ENCODE measurements around the gene CHCHD3.

CHCHD3 gene

DNA sequence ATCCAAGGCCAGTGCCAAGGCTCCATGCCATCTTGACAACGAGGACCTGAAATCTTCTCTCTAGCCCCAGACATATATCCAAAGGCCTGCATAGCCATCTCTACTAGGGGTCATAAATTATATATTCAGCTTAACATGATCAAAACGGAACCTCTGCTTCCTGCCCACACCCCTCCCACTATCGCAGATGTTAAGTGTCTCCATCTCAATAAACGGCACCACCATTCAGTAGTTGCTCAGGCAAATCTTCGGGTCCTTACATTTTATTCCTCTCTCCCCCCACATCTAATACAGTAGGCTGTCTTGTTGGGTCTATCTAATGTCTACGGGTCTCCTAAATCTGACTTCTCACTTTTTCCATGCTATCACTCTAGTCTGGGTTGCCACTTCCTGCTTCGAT lies 304.5 kb downstream of the CHCHD3 start:
- DNase-seq (ENCODE audit: low read depth in 2 of 2): no peak

DNA sequence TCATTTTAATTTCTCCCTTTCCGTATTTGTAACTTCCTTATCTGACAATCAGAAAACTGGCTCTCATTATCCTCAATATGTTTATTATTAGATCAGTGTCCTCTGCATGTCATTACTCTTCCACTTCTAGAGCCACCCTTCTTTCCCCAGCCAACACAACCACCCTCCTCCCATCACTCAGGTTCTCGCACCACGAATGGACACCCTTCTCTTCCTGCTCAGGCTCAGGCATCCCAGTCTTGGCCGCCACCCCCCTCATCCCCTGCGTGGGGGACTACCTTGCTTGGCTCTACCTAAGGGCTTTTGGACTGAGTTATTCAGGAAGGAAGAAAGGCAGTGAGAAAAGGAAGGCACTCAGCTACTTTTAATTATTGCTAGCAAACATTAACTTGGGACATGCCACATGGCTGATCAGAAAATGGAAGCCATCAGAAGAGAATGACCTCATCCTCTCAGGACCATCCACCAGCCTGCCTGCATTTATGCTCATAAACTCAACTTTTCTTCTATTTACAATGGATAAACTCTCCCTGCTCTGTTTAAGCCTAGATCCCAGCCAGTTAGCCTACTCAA lies 305.8 kb downstream of the CHCHD3 start:
- DNase-seq (ENCODE audit: low read depth in 2 of 2): no peak

DNA sequence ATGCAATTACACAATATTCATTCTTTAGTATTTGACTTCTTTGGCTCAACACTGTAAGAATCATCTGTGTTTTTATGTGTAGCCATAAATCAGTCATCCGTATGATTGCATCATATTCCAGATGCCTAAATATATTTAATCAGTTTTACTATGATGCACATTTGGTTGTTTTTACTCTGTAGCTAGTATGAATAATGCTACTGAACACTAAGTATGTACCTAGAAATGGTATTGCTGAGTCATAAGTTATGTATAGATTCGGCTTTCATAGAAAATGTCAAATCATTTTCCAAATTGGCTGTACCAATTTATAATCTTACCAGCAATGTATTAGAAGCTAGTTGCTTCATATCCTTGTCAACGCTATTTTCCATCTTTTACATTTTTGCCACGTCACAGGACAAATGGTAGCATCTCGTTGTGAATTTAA lies 308.3 kb downstream of the CHCHD3 start:
- no peak for DNase-seq (ENCODE audit: low read depth in 2 of 2)

DNA sequence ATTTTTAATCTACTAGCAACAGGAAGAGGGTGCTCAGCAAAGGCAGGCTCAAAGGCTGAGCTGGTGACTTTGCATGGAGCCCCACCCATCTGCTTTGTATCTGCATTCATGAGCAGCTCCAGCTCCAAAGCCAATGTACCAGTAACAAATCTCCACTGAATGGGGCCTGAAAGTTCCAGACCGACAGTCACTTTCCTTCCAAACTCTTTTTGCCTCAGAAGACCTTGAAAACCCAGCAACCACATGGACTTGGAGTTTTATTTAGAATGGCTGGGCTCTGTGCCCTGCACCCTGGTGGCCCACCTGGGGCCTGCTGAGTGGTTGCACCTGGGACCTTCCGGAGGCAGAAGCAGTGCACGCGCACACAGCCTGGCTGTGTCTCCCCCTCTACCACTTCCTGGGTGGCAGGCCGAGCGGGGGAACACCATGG lies 310.6 kb downstream of the CHCHD3 start:
- DNase-seq (ENCODE audit: low read depth in 2 of 2): peak in 1 of 2 experiments; percentile 7

DNA sequence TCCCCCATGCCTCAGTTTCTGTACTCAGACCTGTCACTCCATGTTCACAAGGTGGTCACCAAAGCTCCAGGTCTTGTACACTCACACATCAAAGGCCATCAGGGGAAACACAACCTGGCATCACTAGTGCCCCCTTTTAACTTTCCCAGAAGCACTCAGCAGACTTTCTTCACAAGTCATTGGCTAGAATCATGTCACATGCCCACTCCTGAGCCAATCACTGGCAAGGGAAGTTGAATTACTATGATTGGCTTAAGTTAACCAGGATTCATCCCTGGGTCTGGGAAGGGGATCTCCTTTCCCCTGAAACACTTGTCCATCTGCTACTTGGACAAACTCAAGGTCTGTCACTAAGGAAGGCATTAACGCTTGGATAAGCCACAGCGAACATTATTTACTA lies 311.8 kb downstream of the CHCHD3 start:
- DNase-seq (ENCODE audit: low read depth in 2 of 2): no peak

DNA sequence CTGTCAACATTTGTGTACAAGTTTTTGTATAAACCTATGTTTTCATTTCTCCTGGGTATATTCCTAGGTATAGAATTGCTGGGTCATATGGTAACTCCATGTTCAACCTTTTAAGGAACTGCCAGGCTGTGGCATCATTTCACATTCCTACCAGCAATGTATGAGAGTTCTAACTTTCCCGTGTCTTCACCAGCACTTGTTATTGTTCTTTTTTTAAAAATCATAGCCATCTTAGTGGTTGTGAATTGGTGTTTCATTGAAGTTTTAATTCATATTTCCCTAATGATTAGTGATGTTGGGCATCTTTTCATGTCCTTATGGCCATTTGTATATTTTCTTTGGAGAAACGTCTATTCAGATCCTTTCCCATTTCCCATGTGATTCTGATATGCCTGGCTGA lies 312.6 kb downstream of the CHCHD3 start:
- no peak for DNase-seq (ENCODE audit: low read depth in 2 of 2)

DNA sequence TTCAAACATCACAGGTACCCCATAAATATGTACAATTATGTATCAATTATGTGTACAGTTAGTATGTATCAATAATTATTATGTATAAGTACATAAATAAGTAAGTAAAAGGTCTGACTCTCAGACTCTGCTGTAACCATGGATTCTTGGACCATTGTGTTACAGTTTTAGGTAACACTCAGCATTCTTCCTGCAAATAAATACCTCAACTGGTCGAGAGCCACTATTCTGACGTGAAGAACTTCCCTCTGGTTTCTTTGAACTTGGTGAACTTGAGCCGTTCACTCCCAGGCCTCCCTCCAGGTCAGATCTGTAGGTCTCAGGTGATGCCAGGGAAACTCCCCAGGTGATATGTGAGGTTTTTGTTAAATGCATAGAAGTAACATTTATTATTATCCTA lies 313.8 kb downstream of the CHCHD3 start:
- DNase-seq (ENCODE audit: low read depth in 2 of 2): no peak

DNA sequence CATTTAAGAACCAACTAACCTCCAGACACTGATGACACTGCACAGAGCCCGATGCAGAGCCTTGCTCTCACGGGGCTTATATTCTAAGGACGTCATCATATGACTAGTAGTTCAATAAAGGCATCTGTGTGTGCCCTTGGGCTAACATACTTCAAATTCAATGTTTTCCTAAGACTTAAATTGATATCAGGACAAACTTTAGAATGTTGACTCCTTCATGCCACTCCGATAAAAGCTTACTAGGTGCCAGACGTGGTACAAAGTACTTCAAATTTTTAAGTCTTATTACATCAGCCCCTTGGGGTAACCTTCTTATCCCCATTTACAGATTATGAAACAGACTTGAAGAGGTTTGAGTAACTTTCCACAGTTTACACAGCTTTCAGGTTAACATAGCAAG lies 314.5 kb downstream of the CHCHD3 start:
- DNase-seq (ENCODE audit: low read depth in 2 of 2): no peak

DNA sequence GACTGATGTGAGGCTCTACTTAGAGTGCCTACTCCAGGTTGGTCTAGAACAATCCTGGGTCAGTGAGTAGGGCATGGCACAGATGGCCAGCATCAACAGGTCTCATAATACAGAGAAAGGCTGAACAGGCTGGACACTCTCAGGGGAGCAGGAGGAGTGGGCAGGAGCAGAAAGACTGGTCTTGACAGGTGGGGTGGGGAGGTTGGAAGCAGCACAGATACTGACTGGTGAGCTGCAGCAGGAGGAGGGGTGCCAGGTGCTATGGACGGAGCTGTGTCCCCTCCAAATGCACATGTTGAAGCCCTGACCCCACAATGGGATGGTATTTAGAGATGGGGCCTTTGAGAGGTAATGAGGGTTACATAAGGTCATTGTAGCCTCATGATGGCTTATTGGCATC lies 315.2 kb downstream of the CHCHD3 start:
- no peak for DNase-seq (ENCODE audit: low read depth in 2 of 2)

DNA sequence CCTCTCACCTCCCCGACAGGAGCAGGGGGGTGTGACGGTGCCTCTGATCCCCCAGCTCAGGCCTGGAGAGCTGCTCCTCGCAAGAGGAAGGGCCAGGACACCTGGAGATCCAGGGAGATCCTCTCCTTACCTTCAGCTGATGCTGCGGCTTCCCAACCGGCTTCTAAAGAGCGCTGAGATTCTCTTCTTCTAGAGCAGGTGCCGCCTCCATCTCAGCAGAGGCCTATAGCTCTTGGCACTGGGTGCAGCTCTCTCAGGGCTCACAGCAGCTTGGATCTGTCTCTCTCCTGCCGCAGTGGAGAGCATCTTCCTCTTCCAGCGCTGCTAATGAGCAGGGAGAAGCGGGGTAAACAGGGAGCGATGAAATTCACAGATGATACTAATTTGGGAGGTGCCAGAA lies 316.0 kb downstream of the CHCHD3 start:
- DNase-seq (ENCODE audit: low read depth in 2 of 2): no peak

DNA sequence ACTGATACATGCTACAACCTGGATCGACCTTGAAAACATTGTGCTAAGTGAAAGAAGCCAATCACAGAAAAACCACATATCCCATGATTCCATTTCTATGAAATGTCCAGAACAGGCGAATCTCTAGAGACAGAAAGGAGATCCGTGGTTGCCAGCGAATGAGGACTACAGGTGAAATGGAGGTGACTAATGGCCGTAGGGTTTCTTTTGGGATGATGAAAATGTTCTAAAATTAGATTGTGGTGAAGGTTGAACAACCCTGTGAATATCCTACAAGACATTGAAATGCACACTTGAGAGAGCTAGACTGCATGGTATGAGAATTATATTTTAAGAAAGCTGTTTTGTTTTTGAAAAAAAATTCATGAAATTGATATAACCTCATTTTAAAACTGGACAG lies 317.1 kb downstream of the CHCHD3 start:
- no peak for DNase-seq (ENCODE audit: low read depth in 2 of 2)

DNA sequence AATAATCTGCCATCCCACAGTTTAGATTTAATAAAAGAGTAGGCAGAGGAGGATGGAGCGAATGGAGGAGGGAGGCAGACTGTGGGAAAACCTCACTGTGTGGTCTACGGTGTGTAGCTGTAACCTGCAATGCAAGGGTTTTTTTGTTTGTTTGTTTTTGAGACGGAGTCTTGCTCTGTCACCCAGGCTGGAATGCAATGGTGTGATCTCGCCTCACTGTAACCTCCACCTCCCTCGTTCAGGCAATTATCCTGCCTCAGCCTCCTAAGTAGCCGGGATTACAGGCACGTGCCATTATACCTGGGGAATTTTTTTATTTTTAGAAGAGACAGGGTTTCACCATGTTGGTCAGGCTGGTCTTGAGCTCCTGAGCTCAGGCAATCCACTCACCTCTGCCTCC lies 321.0 kb downstream of the CHCHD3 start:
- DNase-seq (ENCODE audit: low read depth in 2 of 2): no peak

DNA sequence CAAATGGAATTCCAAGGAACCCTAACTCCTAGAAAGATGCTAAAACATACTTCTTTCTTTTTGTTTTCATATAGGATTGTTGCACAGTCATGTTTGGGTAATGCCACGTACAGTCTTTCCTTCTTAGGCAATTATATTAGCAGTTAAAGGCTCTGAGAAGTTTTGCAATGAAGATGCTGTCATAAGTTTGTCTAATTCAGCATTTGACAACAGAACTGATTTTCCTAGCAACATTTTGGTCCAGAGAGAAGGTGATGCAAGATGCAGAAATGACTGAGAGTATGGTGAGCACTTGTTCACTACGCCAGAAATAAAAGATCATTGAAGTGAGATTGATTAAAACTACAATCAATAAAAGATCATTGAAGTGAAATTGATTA lies 321.7 kb downstream of the CHCHD3 start:
- DNase-seq (ENCODE audit: low read depth in 2 of 2): no peak

DNA sequence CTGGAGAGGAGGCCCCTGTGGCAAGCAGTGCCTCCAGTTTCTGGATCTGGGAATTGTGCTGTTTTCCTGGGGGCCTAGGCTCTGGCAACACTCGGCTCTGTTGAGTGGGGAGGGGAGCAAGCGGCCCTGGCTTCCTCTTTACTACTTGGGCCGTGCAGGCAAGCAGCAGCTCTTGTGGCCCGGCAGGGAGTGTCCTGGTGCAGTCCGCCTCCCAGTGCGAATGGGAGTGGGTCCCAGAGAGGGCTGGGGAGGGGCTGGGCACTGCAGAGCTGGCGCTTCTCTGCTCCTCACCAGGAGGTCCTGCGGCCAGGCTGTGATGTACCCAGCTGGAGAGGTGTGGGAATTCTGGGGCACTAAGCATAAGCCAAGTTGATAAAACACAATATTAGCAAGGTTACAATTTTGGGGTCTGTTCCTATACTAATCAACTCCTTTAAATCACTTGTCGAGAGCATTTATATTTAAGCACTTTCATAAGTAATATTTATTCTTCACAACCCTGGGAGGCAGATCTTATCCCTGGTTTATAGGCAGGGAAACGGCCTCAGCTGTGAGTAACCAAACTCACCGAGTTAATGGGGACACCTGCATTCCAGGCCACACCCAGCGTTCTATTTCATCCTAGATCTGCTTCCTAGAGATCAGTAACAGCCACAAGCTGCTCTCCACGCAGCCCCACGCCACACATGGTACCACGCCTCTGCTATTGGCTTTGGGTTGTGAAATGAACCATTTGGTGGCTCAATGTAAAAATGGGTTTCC lies 322.2 kb downstream of the CHCHD3 start:
- no peak for DNase-seq (ENCODE audit: low read depth in 2 of 2)

DNA sequence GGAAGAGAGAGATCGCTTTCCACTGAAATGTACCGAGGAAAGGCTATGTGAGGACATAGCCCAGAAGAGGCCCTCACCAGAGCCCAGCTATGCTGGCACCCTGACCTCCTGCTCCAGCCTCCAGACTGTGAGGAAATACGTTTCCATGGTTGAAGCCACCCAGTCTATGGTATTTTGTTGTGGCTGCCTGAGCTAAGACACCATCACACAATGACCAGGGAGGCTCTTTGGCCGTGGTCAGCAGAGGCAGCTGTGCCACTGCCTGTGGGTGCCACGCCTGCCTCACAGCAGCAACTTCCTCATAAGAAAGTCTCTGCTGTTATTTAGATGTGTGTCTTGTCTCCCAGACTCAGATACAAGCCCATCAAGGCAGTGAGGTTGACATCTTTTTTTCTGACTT lies 322.9 kb downstream of the CHCHD3 start:
- DNase-seq (ENCODE audit: low read depth in 2 of 2): no peak

DNA sequence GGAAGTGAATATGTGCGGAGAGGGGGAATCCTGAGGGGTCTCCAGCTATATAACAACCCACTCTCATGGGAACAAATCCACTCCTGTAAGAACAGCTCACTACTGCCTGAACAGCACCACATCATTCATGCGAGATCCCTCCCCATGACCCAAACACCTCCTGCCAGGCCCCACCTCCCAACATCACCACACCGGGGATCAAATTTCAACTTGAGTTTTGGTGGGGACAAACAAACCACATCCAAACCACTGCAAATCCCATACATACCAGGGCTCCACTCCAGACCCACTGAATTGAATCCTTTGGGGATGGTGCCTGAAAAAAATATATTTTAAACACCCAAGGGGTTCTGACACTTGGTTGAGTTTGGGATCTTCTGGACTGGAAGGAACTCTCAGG lies 324.1 kb downstream of the CHCHD3 start:
- no peak for DNase-seq (ENCODE audit: low read depth in 2 of 2)

DNA sequence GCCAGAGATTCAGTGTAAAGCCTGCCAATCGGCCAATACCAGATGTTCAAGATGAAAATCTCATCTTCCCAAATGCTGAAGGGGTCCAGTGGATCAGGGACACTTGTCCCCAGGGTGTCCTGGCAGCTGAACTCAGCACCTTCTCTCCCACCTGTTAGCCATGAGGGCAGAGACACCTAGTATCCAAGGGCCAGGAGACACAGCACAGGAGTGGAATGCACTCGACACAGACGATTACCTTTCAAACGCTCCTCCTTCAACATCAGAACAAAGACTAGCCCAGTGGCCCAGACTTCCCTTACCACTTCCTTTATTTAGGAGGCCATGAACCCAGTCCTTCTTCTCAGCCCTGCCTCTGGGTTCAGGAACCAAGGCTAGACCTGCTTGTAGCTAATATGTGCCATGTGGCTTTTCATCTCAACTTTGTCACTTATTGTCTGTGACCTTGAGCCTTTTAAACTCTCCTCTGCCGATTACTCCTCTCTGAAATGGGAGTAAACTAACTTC lies 325.4 kb downstream of the CHCHD3 start:
- DNase-seq (ENCODE audit: low read depth in 2 of 2): no peak

DNA sequence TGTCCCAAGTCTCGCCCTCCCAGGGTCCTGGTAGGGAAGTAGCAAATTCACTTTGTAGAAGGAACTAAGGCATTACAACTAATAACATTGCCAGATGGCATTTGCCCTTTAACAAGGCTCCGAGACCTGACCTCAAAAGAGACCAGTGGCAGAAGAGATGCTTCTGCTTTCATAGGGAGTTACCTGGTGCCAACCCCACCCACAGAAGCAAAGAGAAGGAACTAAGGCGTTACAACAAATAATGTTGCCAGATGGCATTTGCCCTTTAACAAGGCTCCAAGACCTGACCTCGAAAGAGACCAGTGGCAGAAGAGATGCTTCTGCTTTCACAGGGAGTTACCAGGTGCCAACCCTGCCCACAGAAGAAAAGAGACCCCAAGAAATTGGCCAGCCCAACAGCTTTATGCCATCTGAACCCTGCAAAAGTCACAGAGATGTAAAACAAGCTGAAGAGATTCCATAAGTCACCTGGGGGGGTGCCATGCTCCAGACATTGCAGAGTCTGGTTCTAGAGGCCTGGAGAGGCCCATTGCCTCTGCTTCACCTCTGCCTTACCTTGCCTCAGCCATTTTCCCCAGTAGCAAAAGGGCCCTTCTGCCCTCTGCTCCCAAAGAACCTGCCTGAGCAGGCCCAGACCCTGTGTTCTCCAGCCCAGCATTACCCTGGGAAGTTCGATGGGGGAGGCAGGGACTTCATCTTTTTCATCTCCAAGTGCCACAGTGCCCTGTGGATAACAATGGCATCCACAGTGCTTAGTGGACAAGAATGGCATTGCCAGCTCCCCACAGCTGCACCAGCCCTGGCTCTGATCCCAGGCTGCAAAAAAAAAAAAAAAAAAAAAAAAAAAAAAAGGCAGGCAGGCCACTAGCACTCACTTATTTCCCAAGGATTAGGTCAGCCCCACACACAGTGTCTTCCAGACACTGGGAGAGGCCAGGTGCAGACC lies 326.1 kb downstream of the CHCHD3 start:
- DNase-seq (ENCODE audit: low read depth in 2 of 2): no peak

DNA sequence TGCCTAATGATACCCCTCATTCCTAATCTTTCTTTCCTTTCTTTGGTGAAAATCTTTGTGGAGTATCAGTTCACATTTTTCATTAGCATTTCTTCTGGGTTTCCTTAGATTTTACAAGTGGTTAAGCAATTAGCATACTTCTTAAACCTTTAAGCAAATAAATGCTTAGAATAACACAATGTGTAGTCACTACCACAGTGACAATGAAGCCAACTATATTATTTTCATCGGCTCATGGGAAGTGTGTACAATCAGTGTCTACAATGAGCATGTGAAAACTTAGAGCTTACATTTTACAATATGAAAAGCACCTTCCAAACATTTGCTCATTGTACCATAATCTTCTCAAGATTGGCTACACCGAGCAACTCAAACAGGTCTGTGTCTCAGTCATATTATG lies 329.5 kb downstream of the CHCHD3 start:
- DNase-seq (ENCODE audit: low read depth in 2 of 2): no peak

DNA sequence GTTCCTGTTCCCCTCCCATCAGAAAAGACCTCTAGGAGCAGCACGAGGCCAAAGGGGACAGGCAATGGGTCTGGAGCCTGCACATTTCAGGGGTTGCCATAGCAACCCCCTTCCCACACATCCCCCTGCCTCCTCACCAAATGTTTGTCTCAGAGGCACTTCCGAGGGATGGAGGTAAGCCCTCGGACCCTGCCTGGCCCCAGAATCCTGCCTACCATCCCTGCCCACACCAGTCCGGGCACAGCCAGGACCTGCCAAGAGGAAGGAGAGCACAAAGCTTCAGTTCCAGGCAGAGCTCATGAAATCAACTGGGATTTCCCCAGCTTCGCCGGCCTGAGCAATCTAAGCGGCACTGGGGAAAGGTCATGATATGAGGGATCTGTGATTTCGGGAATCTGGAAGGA lies 330.6 kb downstream of the CHCHD3 start:
- no peak for DNase-seq (ENCODE audit: low read depth in 2 of 2)

DNA sequence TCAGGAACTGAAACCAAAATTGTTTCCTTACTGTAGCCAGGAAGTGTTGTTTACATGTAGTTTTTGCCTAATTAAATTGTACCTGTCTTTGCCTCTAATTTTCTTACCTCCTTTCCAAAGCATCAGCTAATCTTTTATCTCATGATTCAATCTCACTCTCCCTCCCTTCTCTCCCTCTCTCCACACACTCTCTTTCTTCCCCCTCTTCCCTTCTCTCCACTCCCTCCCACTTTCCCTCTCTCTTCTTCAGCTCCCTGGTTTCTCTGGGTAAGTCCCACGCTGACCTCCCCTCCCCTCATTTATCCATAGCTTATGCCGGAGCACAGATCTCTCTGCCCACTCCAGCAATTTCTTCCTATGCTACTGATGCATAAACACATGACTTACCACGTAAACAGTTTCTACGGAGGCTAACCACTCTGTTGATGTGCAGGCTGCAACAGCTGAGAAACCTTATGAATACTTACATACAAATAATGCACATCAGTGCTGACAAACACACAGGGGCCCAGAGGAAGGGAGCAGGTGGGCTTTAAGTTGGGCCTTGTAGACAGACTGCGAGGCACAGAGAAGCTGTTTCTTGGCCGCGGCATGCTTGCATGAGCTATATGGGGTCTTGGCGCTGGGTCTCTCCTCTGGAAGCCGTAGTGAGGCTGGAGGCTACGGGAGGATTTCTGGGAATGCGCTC lies 331.2 kb downstream of the CHCHD3 start:
- no peak for DNase-seq (ENCODE audit: low read depth in 2 of 2)

DNA sequence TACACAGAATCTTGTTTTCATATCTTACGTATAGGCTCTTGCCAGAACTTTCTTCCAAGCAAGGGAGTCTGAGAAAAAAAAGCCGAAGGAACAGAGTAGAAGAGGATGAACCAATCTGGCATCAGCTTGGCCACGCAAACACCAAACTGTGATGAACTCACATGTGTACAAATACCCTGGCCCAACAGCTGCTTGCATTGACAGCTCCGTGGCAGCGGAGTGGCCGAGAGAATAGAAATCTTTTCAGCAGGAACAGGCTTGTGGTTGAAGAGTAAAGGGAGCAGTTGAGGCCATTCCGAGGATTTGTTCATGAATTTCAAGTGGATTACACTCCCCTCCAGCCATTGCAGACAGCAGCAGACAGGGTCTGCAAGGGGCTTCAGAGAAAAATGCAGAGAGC lies 331.8 kb downstream of the CHCHD3 start:
- DNase-seq (ENCODE audit: low read depth in 2 of 2): no peak

Data from stimulated activated CD4-positive, alpha-beta T cell treated with anti-CD3 and anti-CD28 coated beads, Interleukin-12 subunit alpha, Interleukin-12 subunit beta, amount 100 ng/mL, for 24 hours (primary cell).